Stimulated activated naive CD8-positive, alpha-beta T cell treated with anti-CD3 and anti-CD28 coated beads, Interleukin-15, amount 100 ng/mL, for 72 hours (primary cell): ENCODE data around the gene HAUS7.
A peak's percentile ranks its signal among the peaks of the same experiment; 100 is the strongest.
"Not testable (repeated sequence)": the region's sequence is repeated elsewhere in the genome, so short reads cannot be mapped to it uniquely, and the experiment has no call there.

Experiments used
- ATAC-seq: fragments of 150-1000 bp; cut with Tn5 transposase; 2 replicates; pipeline ENCODE4 v1.10.0; 2021; ENCODE audit warnings: mild to moderate bottlenecking, moderate library complexity
- DNase-seq, 2 donors: peaks; one replicate each; pipeline ENCODE4 v3.0.0; 2021 to 2022
- H3K27ac Mint-ChIP-seq, 2 donors: one replicate each; pipeline ENCODE4 v1.8.0; 2022; ENCODE audit warnings: mild to moderate bottlenecking in 2 of 2, mixed read lengths in 2 of 2, moderate library complexity in 2 of 2
- H3K27me3 Mint-ChIP-seq: one replicate; pipeline ENCODE4 v1.8.0; 2022; ENCODE audit warnings: mixed read lengths
- H3K4me1 Mint-ChIP-seq: one replicate; pipeline ENCODE4 v1.8.0; 2022; ENCODE audit warnings: mild to moderate bottlenecking, mixed read lengths
- H3K4me3 Mint-ChIP-seq, 2 donors: one replicate each; pipeline ENCODE4 v1.8.0; 2022; ENCODE audit warnings: mild to moderate bottlenecking in 2 of 2, mixed read lengths in 2 of 2, moderate library complexity in 1 of 2
- H3K9me3 Mint-ChIP-seq, 2 donors: one replicate each; pipeline ENCODE4 v1.8.0; 2022; ENCODE audit warnings: mixed read lengths in 2 of 2

Gene HAUS7

GRCh38 chrX:153406903-153407302 lies 63.5 kb downstream of the HAUS7 start:
- no peak overlapping the region for H3K27ac Mint-ChIP-seq
- no peak for DNase-seq
- no peak for ATAC-seq
- H3K9me3 Mint-ChIP-seq, result no peaks in the 10 kb centered on the region
- peaks cover 1% of the 10 kb centered on the region for H3K27me3 Mint-ChIP-seq
- peaks cover 8% of the 10 kb centered on the region for H3K4me1 Mint-ChIP-seq
- no peak overlapping the region for H3K4me3 Mint-ChIP-seq

- Mint-ChIP-seq H3K27ac (peak overlapping the region in 1 of 2 donors; percentile 83), H3K9me3 (no peaks in the 10 kb centered on the region)
- ATAC-seq, result no peak
Observed at GRCh38 chrX:153406011-153406410, 64.4 kb downstream of the HAUS7 start.

GRCh38 chrX:153405426-153405825 lies 65.0 kb downstream of the HAUS7 start:
- Mint-ChIP-seq H3K27ac (no peak overlapping the region), H3K4me1 (no peaks in the 10 kb centered on the region), H3K27me3 (no peaks in the 10 kb centered on the region), H3K4me3 (no peak overlapping the region), H3K9me3 (no peaks in the 10 kb centered on the region)
- ATAC-seq (no peak), DNase-seq (no peak)

More at GRCh38 chrX:153406011-153406410, 64.4 kb downstream of the HAUS7 start:
- H3K4me1 Mint-ChIP-seq, result peaks cover 4% of the 10 kb centered on the region
- no peak overlapping the region for H3K4me3 Mint-ChIP-seq
- H3K27me3 Mint-ChIP-seq, result no peaks in the 10 kb centered on the region
- DNase-seq, result no peak

- not testable (repeated sequence) for H3K27ac Mint-ChIP-seq, DNase-seq, H3K9me3 Mint-ChIP-seq, ATAC-seq, H3K27me3 Mint-ChIP-seq, H3K4me1 Mint-ChIP-seq, H3K4me3 Mint-ChIP-seq
Observed at GRCh38 chrX:153404333-153404732, 66.0 kb downstream of the HAUS7 start.

- Mint-ChIP-seq H3K27ac (no peak within 1 kb of the TSS), H3K9me3 (no peaks in the 10 kb centered on the region), H3K4me3 (no peak within 1 kb of the TSS), H3K27me3 (no peaks in the 10 kb centered on the region), H3K4me1 (peaks cover 8% of the 10 kb centered on the region)
- no peak for DNase-seq
- no peak for ATAC-seq
Observed at GRCh38 chrX:153401133-153401764, 69.1 kb downstream of the HAUS7 start, which contains the start of gene PNMA6E. Gene PNMA6E, minus strand, starts transcription at chrX:153401350. Its CDS starts 2,501 bp downstream, at chrX:153398849.

GRCh38 chrX:153400146-153401132 lies 69.9 kb downstream of the HAUS7 start:
- H3K4me3 Mint-ChIP-seq, result no peak overlapping the region
- H3K4me1 Mint-ChIP-seq, result peaks cover 8% of the 10 kb centered on the region
- H3K27ac Mint-ChIP-seq, result no peak overlapping the region
- peak; percentile 78 for ATAC-seq
- peak; percentile 63 to 64 for DNase-seq
- no peaks in the 10 kb centered on the region for H3K9me3 Mint-ChIP-seq
- H3K27me3 Mint-ChIP-seq, result no peaks in the 10 kb centered on the region

GRCh38 chrX:153398275-153398960 lies 72.0 kb downstream of the HAUS7 start:
- peak overlapping the region in 1 of 2 donors; percentile 59 for H3K27ac Mint-ChIP-seq
- H3K4me1 Mint-ChIP-seq, result peaks cover 8% of the 10 kb centered on the region
- ATAC-seq (no peak), DNase-seq (no peak)
- no peaks in the 10 kb centered on the region for H3K27me3 Mint-ChIP-seq
- no peak overlapping the region for H3K4me3 Mint-ChIP-seq
- H3K9me3 Mint-ChIP-seq, result no peaks in the 10 kb centered on the region
